Measurements from ENCODE around the gene ALDH3A2.
"Not testable (repeated sequence)": the region's sequence is repeated elsewhere in the genome, so short reads cannot be mapped to it uniquely, and the experiment has no call there.

Gene ALDH3A2

DNA sequence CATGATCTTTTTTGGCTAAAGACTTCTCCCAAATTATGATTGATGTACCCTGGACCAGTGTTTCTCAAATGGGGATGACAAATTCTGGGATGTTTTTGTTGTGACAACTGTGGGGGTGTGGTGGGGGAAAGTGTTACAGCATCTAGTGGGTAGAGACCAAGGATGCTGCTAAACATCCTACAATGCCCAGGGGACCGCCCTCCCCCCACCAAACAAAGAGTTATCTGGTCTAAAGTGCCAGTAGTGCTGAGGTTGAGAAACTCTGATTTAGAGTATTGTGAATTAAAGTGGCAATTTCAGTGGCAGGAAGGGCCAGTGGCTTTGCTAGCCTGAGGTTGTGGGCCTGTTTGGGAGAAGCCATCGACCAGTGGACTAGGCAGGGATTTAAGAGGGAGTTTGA is 34.6 kb downstream of the ALDH3A2 start:
- DNase-seq = no peak

DNA sequence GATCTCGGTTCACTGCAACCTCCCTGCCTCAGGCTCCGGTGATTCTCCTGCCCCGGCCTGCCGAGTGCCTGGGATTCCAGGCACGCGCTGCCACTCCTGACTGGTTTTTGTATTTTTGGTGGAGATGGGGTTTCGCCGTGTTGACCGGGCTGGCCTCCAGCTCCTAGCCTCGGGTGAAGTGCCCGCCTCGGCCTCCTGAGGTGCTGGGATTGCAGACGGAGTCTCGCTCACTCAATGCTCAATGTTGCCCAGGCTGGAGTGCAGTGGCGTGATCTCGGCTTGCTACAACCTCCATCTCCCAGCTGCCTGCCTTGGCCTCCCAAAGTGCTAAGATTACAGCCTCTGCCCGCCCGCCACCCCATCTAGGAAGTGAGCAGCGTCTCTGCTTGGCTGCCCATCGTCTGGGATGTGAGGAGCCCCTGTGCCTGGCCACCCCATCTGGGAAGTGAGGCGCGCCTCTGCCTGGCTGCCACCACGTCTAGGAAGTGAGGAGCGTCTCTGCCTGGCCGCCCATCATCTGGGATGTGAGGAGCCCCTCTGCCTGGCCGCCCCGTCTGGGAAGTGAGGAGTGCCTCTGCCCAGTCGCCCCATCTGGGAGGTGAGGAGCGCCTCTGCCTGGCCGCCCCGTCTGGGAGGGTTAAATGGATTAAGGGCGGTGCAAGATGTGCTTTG is 36.5 kb downstream of the ALDH3A2 start:
- DNase-seq = not testable (repeated sequence)

DNA sequence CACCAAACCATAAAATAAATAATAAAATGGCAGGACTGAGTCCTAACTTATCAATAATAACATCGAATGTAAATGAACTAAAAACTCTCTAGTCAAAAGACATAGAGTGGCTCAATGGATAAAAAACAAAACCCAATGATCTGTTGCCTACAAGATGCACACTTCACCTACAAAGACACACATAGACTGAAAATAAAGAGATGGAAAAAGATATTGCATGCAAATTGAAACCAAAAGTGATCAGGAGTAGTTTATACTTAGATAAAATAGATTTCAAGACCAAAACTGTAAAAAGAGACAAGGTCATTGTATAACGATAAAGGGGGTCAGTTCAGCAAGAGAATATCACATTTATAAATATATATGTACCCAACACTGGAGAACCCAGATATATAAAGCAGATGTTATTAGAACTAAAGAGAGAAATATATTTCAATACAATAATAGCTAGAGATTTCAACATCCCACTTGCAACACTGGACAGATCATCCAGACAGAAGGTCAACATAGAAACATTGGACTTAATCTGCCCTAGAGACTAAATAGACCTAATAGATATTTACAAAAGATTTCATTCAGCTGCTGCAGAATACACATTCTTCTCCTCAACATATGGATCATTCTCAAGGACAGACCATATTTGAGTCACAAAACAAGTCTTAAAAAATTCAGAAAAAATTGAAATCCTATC is 38.0 kb downstream of the ALDH3A2 start:
- DNase-seq = no peak

DNA sequence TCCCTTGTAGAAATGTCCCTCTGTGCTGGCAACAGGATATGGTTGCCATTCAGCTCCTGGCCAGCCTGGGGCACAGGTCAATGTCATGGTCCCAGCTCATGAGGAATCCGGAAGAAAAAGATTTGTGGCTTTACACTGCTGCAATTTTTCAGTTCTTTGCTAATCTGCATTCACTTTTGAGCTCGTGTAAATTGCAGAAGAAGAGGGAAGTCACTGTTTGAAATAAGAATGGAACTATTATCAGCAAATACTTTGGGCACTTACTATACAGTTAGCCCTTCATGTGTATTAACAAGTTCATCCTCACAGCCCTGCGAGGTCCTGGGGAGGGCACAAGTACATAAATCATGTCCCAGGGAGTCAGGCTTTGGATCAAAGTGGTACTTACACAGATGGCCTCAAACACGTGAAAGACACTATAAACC is 53.7 kb downstream of the ALDH3A2 start:
- no peak for DNase-seq

DNA sequence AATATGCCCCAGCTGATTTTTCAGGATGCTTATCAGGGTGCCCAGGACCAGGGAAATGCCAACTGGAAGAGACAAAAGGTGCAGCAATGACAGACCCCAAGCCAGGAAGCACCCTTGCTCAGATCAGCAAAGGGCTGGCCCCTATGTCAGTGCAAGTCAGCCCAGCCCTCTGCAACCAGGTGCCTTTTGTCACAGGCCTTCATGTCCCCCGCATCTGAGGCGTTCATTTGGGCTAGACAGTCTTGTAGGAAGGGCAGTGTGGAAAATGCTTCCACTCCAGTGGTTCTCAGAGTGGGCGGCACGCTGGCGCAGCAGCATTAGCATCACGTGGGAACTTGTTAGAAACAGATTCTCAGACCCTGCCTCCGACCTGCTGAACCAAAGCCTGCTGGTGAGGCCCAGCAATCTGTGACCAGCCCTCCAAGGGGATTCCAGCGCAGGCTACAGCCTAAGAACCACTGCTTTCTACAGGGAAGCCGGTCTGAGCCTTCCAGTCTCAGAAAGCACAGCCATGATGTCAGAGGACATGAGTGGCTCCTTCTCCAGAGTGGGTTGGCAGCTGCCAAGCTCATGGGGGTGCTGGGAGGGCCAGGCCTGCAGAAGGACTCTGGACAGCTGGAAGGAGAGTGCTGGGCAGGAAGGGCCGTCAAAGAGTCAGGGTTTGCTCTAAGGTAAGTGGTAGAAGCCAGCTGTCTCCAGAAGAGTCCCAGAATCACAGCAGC is 54.7 kb downstream of the ALDH3A2 start:
- DNase-seq = no peak

DNA sequence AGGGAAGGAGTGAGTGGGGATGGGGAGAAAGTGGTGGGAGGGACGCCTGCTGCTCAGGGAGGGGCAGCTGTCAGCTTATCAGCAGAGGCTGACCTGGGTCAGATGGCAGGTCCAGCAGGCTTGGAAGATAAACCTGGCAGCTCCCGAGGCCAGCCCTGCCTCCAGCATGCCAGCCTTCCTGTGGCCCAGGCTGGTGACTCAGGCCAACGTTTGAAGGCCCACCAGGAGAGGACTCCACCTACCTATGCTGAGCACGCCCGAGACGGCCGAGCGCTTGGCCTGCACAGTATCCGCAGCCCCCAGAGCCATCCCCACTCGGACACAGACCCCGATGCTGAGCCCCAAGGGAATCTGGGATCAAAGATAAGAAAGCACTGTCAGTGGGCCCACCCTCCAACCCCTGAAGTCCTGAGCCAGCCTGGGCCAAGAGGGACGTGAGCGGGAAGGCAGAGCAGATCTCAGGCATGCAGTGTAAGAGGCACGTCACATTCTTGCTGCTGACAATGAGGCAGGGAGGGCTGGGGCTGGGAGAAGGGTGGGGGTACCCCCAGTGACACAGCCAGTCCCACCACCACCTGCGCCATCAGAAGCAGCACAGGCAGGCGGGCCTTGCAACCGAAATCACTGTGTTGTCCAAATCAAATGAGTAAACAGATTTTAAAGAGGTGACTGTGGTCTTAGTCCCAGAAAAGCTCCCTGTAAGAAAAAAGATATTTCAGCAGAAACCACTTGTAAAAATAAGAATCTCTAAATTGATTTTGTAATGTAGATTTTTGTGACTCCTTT is 55.5 kb downstream of the ALDH3A2 start:
- no peak for DNase-seq

DNA sequence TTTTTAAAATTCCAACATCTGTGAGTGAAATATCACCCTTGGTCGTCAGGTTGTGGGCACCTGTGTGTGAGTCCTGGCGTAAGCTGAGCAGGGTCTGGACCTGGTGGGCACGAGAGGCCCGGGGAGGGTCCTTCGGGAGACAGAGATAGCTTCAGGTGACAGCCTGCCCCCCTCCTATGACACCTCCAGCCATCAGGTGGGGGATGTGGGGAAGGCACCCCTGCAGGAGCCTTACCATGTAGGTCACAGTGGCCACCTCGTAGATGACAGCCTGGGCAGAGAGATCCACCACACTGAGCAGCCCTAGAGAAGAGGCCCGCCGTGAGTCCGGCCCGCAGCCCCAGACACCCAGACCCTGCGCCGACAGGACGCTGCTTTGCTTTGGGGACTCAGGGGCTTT is 56.6 kb downstream of the ALDH3A2 start:
- no peak for DNase-seq

DNA sequence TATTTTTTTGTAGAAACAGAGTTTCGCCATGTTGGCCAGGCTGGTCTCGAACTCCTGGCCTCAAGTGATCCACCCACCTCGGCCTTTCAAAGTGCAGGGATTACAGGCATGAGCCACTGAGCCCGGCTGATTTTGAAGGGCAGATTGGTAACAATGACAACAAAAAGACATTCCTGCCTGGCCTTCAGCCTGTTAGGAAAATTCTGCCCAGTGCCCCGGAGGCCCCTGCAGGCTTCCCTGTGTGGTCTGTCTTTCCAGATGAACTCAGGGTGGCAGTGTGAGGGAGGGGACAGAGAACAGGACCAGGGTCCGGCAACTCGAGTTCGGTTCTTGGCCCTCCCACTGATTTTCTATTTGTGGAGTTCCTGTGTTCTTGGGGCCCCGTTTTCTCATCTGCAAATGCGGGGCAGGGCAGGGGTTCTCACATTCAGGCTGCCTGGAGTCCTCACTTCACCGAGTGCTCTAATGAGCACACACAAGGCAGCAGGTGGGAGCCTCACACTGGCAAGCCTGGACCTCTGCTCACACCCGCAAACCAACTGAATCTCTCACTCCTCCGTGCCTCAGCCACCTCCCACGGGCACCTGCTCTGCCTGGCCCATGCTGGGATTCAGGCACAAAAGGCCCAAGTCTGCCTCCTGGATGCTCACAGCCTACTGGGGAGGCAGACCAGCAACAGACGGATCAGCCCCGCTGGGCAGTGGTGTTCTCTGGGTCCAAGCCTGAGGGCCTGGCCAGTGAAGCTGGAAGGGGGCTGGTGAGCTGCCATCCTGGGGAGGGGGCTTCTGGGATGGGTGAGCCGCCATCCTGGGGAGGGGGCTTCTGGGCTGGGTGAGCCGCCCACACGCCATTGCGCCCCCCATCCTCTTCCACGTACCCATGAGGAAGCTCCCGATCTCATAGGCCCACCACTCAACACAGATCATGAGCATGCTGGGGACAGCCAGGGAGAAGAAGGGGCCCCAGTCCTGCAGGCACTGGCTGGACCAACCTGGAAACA is 57.5 kb downstream of the ALDH3A2 start:
- DNase-seq = no peak

DNA sequence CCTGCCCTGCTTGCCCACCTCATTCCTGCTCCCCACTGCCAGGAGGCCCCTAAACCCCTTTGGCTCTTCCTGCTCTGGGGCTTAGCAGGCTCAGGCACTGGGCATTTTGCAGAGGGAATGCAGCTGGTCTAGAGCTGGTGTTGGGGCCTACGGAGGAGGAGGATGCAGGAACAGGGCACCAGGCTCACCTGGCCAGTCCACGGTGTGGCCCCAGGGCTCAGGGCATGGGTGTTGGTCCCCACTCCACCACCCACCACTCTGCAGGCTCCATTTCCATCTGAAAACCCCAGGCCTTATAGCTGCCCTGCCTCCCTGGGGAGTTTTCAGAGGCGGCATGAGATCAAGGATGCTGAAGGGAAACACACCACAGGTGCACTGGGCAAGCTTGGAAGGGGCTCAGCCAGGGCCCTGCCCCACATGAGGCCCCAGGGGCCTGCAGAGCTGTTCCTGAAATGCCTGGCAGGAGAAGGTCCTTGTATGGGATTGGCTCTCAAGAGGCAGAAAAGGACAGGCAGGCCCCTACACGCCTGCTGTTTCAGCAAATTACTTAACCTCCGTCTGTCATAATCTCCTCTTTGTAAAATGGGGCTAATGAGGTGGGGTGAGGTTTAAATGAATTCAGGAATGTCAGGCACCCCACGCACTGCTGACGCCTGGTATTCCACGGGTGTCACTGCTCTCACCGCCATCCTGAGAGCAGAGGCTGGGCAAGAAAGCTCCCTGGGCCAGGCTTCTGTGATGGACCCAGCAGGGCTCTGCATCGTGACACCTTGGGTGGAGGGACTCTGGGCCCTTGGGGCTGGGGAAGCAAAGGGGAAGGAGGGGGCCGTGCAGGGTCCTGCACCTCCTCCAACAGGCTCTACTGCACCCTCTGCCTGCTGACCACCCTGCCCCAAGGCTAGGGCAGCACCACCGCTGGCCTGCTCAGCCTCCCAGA is 58.5 kb downstream of the ALDH3A2 start:
- DNase-seq = no peak

DNA sequence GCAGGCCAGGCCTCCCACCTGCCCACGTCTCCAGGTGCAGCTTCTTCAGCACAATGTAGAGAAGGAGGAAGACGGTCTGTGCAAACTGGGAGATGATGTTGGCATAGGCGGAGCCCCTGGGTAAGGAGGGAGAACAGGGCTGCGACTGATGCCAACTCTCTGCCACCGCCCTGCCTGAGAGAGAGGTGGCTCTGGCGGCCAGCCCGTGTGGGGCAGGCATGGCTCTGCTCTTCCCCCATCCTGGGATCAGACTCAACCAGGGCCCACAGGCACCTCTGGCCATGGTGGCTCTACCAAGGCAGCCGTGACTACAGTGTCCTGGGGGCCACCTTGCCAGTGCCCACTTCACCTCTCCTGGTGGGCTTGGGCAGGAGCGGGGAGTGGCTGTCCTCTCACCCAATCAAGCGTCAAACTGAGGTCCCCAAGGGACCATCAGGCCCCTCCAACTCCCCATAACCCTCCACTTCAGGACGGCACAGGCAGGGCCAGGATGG is 59.2 kb downstream of the ALDH3A2 start:
- DNase-seq = no peak

DNA sequence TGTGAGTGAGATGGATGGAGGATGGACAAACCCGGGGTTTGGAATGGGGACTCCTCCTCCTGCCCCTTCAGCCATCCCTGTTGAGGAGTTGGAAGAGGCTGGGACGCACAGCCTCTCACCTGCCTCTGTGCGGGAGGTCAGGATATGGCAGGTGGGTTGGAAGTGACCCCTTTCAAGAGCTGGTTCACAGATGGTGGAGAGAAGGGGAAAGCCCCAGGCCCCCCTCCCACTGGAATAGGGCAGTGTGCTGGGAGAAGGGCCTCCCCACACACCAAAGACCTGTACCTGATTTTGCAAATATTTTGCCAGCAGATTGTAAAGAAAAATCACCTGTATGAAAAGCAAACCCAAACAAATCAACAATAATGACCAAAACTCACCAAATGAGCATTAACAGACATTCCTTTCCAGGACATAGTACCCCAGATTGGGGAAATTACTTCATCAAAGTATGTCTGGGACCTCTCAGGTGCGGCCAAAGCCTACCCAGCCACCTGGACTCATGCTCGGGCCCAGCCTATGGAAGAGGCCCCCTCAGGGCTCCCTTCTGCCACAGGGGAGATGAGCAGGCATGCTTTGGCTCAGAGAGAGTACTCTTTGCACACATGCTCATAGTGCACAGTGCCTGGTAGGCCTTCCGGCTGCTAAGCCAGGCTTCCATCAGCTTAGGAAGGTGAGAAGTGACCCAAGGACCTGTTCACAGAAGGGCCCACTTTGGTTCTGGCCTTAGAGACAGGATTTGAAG is 60.1 kb downstream of the ALDH3A2 start:
- no peak for DNase-seq

DNA sequence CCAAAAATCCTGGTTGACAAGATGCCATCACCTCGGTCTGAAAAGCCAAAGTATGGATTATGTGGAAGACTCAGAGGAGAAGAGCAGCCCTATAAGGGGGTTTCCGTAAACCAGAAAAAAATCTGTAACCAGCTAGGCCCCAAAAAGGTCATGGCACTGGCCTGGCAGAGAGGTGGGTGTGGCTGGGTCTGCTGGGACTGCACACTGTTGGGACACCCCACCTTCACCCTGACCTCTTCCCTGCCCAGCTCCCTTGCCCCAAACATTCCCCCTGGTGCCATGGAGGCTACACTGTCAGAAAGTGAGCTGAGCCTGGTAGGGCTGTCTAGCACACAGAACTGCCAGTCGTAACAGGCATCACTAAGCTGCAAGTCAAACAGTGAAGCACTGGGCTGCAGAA is 61.3 kb downstream of the ALDH3A2 start:
- no peak for DNase-seq

DNA sequence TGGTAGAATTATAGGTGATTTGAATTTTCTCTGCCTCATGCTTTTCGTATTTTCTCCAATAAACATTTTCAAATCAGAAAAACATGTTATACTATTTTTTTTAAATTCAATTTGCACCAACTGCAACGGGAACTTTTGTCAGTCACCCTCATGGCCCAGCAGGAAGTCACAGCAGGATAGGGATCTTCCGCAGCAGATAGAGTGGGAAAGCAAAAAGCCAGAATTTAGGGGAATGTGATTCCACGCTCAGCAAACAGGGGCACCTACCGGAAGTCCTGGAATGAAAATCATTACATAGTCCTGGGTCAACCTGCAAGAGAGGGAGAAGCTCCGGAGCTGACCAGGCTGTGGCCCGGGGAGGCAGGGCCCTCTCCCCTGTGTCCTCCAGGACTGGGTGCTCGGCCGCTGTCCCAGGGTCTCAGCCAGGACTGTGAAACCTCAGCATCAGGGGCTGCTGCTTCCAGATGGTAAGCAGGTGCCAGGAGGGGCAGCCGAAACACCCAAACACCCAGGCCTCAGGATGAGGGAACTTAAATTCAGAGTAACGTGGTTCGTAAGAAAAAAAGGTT is 64.0 kb downstream of the ALDH3A2 start:
- no peak for DNase-seq

DNA sequence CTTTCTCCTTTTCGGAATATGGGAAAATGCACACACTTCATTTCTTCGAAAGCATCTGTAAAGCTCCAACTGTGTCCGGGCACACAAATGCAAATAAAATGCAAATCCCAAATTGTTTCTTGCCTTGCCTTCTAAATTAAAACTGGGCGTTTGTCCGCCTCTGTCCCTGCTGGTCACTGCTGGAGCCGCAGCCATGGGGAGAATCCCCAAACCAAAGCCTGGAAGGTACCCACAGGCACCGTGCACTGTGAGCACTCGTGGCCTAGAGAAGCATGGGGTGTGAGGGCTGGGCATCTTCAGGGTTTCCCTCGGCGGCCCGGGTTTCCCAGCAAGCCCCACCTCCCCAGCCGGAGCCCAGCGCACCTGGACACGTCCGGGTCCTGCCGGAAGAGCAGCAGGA is 64.9 kb downstream of the ALDH3A2 start:
- DNase-seq = no peak

DNA sequence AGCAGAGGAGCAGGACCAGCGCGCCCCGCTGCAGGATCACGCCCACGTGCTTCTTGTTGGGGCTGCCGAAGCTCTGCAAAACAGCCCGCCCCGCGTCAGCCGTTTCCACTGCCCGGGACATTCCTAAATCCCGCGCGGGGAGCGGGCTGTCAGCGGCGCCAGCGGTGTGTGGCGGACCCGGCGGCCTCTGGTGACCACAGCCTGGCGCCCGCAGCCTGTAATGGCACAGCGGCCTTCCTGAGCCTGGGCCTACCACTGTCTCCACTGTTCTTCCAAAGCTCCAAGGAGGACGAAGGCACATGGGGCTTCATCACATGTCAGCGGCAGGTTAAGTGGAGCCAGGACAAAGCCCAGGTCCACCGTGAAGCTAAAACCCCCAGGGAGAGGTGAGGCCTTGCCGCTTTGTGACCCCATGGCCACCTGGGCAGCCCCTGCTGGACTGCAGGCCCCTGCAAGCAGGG is 65.4 kb downstream of the ALDH3A2 start:
- no peak for DNase-seq

DNA sequence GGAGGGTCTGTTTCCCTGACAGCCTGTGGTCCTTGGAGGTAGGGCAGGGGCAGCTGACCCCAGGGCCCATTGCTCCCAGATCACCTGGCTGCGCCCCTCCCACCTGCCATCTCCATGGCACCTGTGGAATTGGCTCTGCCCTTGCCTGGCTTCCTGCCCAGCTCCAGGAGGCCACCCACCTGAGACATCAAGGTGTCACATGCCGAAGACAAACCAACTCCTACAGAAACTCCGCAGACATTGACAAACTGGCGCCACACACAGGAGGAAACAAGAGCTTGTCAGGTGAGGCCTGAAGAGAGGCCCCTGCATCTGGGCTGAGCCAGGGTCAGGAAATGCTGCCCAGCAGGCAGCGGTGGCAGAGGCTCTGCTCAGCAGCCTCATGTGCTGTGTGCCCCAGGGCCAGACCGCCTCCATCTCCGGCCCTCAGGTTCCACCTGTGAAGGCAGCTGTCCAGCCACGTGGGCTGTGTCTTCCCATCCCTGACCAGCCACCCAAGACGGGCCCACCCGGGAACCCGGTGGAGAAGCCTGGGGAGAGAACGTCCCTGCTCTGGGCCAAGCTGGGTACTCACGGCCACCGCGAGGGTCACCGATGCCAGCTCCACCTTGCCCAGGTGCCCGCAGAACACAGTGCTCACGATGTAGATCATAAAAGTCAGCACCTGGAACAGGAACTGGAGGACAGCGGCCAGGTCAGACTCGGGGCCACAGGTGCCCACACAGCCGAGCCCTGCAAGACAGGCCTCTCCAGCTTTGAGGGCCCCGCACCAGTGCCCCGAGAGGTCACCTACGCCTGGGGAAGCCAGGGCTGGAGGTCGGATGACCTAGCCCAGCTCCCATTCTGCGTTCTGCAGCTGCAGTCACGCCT is 66.2 kb downstream of the ALDH3A2 start:
- DNase-seq = no peak

DNA sequence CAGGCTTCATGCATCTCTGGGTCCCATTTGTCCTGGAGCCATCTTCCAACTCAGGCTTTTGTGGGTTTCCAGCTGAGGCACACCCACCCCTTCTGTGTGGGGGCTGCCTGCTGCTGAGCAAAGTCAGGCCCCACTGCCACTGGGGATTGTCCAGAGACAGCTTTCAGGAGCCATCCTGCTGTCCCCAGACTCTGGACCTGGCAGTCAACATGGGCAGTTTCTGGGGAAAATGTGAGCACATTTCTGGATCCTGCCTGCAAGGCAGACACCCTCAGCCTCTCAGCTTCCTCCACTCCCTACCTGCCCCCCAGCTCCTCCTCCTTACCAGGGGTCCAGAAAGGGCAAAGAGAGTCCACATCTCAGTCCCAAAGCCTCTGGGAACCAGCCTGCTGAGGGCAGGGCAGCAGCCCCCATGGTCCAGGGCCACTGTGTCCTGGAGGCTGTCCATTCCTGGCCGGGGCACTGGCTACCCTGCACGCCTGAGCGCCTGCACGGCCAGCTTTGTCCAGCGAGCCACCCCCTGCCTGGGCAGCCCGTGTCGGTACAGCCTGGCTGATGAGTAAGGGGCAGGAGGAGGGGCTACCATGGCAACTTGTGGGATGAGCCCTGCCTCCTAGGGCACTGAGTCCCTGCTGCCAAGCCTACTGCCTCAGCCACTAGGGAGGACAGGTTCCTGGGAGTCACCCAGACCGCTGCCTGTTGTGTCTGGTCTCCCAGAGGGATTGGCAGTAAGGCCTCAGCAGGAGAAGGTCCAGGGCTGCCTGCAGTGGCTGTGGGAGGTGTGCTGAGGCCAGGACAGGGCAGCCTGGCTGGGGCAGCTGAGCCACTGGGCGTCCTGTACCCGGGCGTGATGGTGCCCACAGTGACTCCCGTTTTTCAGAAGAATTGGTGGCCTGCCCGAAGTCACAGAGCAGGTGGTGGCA is 67.8 kb downstream of the ALDH3A2 start, which contains the start of gene SLC47A2:
Gene SLC47A2 (minus strand): TSS at position 477 of the 923 bp plus-strand sequence. CDS start 29 bp downstream, at position 448.
- DNase-seq = no peak

Data from effector CD4-positive, alpha-beta T cell (primary cell).